GM21723 (cell line): ENCODE measurements around the gene PWP2.
"Not testable (repeated sequence)": the region's sequence is repeated elsewhere in the genome, so short reads cannot be mapped to it uniquely, and the experiment has no call there.

Experiments
- ATAC-seq: cut with Tn5 transposase; IDR thresholded peaks from one replicate; pipeline ENCODE4 v1.9.1; 2021; ENCODE audit warnings: mild to moderate bottlenecking, moderate library complexity; ENCODE audit not compliant: unreplicated experiment

Gene PWP2

DNA sequence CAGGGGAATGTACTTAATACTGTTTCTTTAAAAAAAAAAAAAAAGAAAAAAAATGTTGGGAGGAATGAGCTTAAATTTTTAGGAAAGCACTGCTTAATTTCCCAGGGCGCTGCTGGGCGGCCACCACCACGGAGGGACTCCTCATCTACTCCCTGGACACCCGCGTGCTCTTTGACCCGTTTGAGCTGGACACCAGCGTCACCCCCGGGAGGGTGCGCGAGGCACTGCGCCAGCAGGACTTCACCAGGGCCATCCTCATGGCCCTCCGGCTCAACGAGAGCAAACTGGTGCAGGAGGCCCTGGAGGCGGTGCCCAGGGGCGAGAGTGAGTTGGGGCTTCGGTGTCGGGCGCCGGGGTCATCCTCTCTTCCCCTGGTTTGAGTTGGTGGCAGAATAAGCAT lies 20.6 kb downstream of the PWP2 start:
- ATAC-seq, result not testable (repeated sequence)

DNA sequence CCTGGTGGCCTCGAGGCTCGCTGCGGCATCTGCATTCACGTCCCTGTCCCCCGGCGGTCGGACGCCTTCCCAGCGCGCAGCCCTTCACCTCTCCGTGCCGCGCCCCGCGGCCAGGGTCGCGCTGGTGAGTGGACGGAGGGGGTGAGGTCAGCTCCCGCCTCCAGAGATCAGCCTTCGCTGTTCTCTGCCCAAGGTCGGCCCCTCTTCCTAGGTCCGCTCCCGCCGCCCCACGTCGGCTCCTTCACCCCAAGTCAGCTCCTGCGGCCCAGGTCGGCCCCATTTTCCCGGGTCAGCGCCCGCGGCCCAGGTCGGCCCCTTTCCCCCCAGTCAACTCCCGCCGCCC lies 26.5 kb downstream of the PWP2 start:
- not testable (repeated sequence) for ATAC-seq

DNA sequence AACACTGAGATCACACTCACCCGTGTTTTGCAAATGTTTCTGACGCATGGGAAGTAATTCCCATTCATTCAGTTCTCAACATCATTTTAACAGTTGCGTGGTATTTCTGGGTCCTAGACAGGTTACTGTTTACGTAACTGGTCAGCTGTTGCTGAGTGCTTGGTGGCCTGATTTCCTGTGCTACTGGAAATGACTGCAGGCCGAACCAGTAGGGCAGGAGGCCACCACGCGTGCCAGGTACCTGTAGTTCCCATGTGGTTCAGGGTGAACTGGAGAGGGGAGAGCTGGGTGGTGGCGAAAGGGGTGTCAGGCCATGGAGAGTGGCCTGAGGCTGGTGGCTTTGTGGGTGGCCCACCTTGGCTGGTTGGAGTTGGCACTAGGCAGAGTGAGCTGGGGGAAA lies 27.5 kb downstream of the PWP2 start:
- ATAC-seq, result not testable (repeated sequence)

DNA sequence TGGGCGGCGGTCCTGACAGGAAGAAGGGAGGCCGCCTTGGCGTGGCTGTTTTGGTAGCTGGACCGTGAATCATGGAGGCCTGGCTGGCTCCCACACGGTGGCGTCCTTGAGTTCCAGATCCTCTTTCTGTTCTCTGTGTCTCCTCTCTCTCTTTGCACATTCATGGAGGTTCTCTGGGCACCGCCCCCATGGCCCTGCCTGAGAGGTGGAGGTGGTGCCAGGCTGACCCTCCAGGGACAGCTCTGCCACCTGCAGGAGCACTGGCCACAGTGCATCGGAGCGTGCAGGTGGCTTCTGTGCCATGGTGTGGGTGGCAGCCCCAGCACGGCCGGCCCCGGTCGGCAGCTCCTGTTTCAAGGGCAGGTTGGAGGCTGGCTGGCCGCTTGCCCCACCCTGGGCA lies 30.8 kb downstream of the PWP2 start:
- not testable (repeated sequence) for ATAC-seq

DNA sequence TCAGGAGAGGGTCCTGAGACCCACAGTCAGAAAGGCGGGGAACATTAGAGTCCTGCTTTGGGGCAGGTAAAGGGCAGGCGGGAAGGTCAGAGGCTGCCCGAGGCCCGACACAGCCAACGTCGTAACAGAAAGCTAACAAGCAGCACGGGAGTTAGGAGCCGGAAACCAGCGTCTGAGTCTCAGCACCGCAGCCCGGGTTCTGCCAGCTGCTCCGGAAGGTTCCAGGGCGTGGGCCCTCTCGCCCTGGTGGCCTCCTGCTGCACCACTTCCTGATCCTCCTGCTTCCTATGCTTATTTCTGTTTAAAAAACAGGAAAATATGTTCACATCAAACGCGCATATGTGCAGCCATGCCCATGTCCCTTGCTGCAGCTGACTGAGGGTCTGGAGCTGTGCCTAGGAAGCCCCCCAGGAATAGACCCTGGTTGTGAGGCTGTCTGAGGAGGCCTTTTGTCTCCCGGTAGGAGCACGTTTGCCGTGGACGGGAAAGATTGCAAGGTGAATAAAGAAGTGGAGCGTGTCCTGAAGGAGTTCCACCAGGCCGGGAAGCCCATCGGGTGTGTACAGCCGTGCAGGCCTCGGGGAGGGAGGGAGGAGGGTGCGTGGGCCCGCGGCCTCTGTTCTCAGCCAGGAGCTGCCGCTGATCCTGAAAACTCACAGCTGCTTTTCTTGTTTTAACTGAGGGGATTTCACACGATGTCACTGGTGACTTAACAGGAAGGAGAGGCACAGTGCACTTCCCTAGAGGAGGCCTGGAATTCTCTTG lies 32.8 kb downstream of the PWP2 start:
- ATAC-seq, result not testable (repeated sequence)

DNA sequence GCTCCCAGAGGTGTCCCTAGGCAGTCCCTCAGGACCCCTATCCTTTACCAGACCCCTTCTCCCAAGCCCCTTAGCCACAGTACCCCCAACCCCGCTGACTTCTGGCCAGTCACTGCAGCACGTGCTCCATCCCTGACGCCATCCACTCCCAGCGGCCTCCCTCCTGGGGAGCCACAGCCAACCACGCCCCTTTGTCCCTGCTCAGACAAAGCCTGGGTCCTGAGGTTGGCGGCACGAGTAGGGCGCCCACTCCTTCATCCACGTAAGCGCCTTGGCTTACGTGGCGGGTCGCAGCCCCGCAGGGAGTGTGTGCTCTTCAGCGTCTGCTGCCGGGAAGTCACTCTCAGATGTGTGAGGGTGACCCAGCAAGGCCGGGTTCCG lies 33.3 kb downstream of the PWP2 start:
- ATAC-seq, result not testable (repeated sequence)

DNA sequence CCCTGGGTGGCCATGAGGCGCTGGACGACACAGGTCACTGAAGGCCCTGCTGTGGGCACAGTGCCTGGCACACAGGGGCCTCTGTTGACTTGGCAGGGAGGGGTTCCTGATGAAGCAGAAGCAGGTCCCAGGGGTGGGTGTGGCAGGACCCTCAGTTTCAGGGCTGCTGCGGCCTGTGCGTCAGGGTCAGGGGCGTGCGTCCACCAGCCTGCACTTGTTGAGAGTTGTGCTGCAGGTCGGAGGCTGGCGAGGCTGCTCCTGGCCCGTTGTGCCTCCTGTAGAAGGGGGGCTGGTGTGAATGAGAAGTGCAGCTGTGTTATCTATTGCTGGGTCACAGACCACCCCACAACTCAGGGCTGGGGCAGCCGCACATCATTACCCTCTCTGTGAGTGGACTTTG lies 35.3 kb downstream of the PWP2 start:
- ATAC-seq, result not testable (repeated sequence)

DNA sequence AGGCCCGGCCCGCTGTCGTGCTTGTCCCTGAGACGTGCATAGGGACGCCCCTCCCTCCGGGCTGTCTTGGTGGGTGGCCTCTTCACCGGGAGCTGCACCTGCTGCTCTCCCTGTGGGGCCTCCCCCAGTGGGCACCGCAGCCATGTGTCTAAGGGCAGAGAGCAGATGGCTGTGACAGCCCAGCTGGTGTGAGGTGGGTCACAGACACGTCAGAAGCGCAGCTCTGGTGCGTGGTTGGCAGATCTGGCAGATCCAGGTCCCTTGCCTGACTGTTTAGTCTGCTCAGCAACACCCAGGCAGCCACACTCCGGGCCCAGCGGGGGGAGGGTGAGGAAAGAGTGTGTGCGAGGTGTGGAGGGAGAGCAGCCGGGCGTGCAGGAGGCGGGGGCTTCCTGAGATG lies 36.2 kb downstream of the PWP2 start:
- not testable (repeated sequence) for ATAC-seq

DNA sequence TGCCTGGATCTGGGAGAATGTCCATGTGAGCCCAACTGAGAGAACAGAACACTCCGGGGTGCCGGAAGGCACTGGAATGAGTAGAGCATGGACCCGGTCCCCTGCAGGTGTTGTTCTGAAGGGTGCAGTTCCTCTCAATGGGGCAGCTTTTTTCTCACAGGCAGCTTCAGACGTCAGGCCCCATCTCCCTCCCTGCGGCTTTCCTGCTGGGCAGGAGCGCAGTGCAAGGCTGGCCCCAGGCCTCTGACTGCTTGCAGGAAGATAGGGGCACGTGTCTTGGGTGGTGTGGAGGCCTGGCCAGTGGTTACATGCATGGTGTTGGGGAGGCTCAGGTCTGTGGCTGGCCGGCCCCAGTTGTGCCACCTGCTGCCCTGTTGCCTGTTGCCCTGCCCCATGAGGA lies 36.8 kb downstream of the PWP2 start:
- not testable (repeated sequence) for ATAC-seq

DNA sequence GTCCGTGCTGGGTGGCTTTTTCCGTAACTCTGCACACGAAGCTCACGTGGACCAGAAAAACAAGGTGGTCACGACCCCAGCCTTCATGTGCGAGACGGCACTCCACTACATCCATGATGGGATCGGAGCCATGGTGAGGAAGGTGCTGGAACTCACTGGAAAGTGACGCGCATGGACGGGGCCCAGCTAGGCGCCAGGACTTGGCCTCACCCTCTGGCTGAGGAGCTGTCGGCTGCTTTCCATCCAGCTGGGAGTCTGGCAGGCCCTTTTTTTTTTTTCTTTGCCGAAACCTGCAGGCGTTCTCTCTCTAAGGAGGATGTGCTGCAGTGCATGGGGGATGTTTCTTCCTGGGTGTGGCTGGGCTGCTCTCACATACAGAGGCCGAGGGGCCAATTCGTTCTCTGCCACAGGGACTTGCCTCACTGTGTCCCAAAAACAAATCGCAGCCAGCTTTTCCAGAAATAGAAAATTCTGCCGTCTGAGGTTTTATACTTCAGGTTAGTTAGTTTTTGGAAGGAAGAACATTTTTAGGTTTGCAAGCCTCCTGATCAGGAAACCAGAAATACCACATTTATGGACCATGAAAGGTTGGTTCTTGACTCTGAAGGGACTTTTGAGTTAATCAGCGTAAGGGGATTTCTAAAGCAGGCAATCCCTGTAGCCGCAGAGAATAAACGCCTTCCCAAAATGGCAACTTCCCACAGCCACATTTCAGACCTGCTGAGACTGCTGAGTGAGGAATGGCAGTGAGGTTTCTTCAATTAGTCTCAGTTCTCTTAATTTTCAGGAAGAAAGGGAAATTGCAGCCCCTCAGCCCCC lies 37.8 kb downstream of the PWP2 start:
- ATAC-seq, result not testable (repeated sequence)

DNA sequence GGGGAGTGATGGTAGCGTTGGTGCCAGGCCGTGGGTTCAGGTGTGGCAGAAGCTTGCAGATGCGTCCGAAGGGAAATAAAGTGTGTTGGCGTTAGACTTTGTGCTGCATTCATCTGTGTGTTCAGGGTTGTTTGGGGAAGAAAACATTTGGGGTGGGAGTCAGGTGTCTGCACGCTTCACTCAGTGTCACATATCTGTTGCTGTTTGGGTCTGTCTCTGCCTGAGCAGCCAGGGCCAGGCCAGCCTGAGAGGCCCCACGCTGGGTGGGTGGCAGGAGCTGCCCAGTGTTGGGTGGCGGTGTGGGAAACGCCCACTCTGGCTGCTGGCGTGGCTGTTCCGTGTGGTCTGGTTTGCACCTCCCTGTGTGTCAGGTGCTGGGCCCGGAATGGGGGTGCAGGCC lies 38.4 kb downstream of the PWP2 start:
- ATAC-seq, result not testable (repeated sequence)

DNA sequence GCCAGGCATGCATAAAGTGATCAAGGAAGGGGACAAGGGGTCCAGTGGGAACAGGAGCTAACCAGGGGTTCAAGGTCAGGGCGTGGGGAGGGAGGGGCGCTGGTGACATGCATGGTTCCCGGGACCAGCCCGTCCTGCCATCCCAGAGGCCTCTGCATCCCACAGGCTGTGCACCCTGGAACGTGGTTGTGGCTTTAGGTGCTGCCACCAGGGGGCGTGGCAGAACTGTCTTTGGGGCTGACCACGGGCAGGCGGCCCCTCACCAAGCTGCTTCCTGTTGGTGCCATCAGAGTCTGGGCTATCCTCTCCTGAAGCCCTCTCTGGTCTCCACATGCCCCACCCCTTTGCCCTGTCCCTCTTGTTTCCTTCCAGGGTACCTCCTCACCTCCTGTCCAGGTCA lies 39.9 kb downstream of the PWP2 start:
- ATAC-seq, result not testable (repeated sequence)

DNA sequence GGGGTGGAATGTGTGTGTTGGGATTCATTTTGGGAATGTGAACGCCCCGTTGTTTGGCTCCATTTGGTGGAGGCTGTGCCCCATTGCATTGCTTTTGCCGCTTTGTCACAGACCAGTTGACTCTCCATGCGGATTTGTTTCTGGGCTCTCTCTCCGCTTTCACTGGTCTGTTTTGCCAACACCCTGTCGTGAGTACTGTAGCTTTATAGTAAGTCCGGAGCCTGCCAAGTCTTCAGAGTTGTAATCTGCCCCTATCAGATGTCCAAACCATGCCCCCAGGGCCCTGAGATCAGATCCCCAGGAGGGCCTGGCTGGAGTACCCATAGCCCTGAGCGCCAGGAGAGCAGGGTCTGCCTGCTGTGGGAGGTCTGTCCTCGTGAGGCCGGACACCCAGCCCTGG lies 43.1 kb downstream of the PWP2 start:
- ATAC-seq, result not testable (repeated sequence)

DNA sequence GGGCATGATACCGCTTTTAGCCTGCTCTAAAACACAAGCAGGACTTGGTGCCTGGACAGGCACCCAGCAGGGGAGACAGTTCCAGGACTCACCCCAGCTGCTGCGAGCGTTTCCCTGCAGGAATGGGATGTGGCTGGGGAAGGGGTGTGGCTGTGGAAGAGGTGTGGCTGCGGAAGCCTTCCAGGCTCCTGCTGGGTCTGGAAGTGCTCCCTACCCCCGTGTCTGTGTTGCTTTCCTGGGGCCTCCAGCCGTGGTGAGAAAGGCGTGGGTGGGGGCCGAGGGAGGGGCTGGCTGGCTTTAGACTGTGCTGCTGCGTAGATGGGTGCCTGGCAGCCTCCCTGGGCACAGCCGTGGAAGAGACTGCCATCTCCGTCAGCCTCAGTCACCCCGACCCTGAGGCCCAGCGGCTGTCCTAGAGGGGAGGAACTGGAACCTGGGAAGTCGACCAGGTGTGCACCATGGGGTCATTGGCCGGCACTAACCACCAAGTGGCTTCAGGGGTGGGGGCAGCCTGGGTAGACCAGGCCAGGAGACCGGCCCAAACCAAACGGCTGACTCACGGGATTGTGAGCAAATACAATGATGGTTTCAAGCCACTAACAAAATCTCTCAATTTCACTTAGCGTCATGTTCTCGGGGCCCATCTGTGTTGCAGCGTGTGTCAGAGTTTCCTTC lies 46.2 kb downstream of the PWP2 start:
- not testable (repeated sequence) for ATAC-seq

DNA sequence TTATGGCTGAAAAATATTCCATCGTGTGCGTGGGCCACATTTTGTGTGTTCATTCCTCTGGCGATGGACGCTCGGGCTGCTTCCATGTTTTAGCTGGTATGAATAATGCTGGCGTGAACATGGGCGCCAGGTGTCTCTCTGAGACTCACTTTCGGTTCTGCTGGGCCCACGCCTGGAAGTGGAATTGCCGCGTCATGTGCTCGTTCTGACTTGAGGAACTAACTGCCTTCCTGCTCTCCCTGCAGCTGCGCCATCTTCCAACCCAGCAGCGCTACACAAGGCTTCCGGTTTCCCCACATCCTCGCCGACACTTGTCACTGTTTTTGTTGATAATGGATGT lies 46.7 kb downstream of the PWP2 start:
- ATAC-seq, result not testable (repeated sequence)

DNA sequence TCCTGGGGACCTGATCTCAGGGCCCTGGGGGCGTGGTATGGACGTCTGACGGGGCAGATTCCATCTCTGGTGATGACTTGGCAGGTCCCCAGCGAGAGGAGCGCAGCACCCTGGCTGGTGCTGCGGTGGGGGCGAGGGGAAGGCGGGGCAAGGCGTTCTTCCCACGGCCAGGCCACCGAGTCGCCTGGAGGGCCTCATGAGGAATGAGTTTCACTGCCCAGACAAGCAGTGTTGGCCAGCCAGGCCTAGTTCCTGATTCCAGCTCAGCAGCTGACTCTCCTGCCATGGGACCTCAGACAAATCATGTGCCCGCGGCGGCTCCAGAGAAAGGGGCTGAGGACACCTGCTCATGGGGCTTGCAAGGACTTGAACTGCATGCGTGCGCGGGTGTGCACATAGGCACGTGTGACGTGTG lies 47.6 kb downstream of the PWP2 start:
- ATAC-seq, result peak; percentile 20

DNA sequence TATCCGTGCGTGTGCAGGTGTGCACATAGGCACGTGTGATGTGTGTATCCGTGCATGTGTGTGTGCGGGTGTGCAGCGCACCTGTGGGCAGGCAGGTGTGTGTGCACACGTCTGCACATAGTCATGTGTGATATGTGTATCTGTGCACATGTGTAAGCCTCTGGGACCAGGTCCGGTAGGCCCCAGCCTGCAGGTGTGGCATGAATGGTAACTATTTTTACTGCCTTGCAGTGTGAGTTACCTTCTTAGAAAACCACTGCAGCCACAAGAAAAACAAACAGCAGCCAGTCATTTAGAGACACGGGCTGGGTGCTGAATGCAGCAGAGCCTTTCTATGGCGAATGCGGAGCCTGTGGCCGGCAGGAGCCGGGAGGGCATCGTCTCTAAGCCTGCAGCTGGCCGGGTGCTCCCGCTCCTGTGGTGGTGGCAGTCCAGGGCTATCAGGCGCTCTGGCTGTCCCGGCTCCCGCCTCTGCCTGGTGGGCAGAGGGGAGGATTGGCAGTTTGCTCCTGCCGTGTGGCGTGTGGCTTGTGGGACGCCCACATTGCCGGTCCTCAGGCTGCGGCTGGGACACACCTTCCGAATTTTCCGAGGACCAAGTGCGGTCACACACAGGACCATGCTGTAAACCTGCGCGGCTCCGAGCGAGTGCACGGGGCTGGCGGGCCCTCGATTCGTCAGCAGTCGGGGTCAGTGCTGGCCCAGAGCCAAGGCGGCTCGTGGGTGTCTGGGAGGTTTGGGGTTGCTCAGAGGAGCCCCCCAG lies 48.2 kb downstream of the PWP2 start:
- peak; percentile 42 for ATAC-seq

DNA sequence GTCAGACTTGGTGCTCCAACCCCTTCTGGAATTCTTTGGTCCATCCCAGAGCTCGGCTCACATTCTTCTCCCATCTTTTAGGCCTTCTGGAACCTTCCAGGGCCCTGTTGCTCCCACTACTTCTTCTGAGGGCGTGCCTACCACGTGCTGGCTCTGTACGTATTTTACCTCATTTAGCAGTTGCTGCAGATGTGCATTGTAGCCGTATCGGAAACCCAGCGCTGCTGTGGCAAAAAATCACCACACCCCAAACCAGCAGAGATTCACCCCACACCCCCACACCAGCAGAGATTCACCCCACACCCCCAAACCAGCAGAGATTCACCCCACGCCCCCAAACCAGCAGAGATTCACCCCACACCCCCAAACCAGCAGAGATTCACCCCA lies 48.8 kb downstream of the PWP2 start:
- ATAC-seq, result not testable (repeated sequence)

DNA sequence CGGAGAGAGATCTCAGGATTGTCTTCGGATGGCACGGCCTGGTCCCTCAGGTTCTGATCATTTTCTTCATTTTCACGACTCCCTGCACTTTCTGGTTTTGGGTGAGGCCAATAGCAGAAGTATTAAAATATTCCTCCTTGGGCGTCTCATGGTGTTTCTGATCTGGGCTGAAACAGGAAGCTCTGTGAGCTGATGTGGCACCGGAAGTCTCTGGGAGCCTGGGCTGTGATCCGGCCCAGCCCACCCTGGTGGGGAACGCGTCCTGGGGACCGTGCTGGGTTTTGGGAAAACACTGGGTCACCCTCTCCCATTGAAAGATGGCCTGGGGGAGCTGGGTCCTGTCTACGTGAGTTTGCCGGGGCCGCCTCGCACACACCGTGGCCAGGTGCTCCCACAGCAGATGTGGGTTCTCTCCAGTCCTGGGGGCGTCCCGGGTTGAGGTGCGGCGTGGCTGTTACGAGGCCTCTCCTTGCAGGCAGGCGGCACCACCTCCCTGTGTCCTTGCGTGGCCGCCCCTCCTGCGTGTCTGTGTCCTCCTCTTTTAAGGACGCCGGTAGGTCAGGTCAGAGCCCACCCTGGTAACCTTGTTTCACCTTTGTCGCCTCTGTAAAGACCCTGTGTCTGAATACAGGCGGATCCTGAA lies 50.4 kb downstream of the PWP2 start:
- ATAC-seq, result not testable (repeated sequence)

DNA sequence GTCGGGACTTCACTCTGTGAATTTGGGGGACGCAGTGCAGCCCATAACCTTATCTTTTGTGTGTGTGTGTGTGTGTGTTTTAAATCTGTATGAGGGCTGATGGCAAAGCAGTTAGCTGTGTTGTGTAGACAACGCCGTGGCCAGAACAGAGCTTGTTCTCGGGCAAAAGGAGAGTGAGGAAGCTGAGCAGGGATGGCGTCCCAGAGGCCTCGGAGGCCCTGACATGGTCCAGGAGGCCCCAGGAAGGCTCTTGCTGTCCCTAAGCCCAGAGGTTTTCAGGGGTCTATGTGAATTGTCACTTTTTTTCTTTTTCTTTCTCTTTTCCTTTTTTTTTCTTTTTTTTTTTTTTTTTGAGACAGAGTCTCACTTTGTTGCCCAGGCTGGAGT lies 50.9 kb downstream of the PWP2 start:
- not testable (repeated sequence) for ATAC-seq
